Gastrocnemius medialis (tissue), 4 donors: ENCODE measurements around the gene ABCA13. TPM values are rescaled to one million over a fixed set of nuclear protein-coding genes. Genes with fewer than 3 reads are reported as not detected.

ENCODE experiments used
- ATAC-seq, 2 donors: fragments of 150-250 bp; one replicate each; pipeline ENCODE4 v1.9.1; 2016
- DNase-seq, 2 donors: peaks; one replicate each; pipeline ENCODE4 v3.0.0-alpha.2; 2019
- H3K27ac ChIP-seq, 4 donors: fragments of 200-600 bp; sonication (generic); 1 replicate in 1 of 4; 2 replicates in 3 of 4; pipeline ENCODE4 v1.5.1; 2016 to 2018; ENCODE audit warnings: mild to moderate bottlenecking in 2 of 4, moderate library complexity in 1 of 4
- H3K27me3 ChIP-seq, 3 donors: fragments of 200-600 bp; sonication (generic) in 2 of 3; 1 replicate in 1 of 3; 2 replicates in 2 of 3; pipeline versions ENCODE4 v1.5.1 to v1.6.0; 2016 to 2019; ENCODE audit warnings: mild to moderate bottlenecking in 1 of 3, moderate library complexity in 1 of 3
- H3K36me3 ChIP-seq, 2 donors: fragments of 200-600 bp; sonication (generic) in 1 of 2; one replicate each; pipeline ENCODE4 v1.5.1; 2017 to 2018
- H3K4me1 ChIP-seq, 2 donors: fragments of 200-600 bp; sonication (generic) in 1 of 2; one replicate each; pipeline ENCODE4 v1.5.1; 2016 to 2017; ENCODE audit warnings: mild to moderate bottlenecking in 2 of 2
- H3K4me3 ChIP-seq, 4 donors: fragments of 200-600 bp; sonication (generic) in 3 of 4; 1 replicate in 1 of 4; 2 replicates in 3 of 4; pipeline ENCODE4 v1.5.1; 2016 to 2019; ENCODE audit warnings: mild to moderate bottlenecking in 2 of 4
- H3K9me3 ChIP-seq, 3 donors: fragments of 200-600 bp; sonication (generic) in 2 of 3; 1 replicate in 1 of 3; 2 replicates in 2 of 3; pipeline ENCODE4 v1.5.1; 2016 to 2019
- CTCF ChIP-seq, 5 experiments: fragments of 450-650 bp in 3 of 5; fragments of 200-600 bp in 2 of 5; sonication (generic) in 2 of 5; IDR thresholded peaks in 4 of 5; conservative IDR thresholded peaks in 1 of 5; 1 replicate in 4 of 5; 2 replicates in 1 of 5; pipeline ENCODE4 v1.5.1; 2016 to 2019; ENCODE audit warnings: antibody characterized with exemption in 5 of 5, mild to moderate bottlenecking in 3 of 5, moderate library complexity in 3 of 5
- POLR2A ChIP-seq, 2 donors: fragments of 450-650 bp; IDR thresholded peaks; one replicate each; pipeline ENCODE4 v1.6.1; 2017; ENCODE audit warnings: antibody characterized with exemption in 2 of 2, mild to moderate bottlenecking in 2 of 2, moderate library complexity in 2 of 2
- in situ Hi-C, 4 donors: fragments of 200-750 bp; cut with MboI; loops; one replicate each; pipeline versions ENCODE4 v1.15.0 to v1.8.0; 2017; ENCODE audit warnings: low sequenced_read_pairs in 4 of 4
- intact Hi-C: fragments of 100-400 bp; cut with DNase I; formaldehyde crosslinking; loops from one replicate; pipeline ENCODE4 v1.15.1; 2023; ENCODE audit warnings: low total_unique reads
- total RNA-seq, 4 donors: library from RNA; depleted of rRNA; stranded (reverse); fragments of >200 nt; gene quantifications; one replicate each; pipeline versions ENCODE4 v1.1.0 to v1.2.3, GENCODE V29; 2016

Gene ABCA13
- total RNA-seq, 4 donors from 2014 or later = 0.03 to 0.10 TPM; not detected in 2

DNA sequence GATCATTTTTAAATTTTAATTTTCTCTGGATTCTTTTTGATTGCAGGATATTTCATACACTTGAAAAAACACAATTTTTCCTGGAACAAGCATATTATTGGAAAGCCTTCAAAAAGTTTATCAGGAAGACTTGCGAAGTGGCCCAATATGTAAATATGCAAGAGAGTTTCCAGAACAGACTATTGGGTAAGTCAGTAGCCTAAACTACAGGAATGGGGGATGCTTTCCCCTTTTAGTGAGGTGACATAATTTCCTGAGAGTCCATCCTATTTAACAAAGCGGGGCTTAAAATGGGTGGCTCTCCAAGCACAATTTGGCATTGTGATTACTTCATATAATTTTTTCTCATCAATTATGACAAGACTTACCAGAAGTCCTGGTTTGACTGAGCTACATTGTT lies 77.9 kb downstream of the ABCA13 start:
- Histone ChIP-seq H3K9me3 (no peaks in the 10 kb centered on the region), H3K36me3 (no peaks in the 10 kb centered on the region), H3K27ac (no peak overlapping the region), H3K27me3 (no peaks in the 10 kb centered on the region), H3K4me1 (no peaks in the 10 kb centered on the region), H3K4me3 (no peak overlapping the region)
- ATAC-seq = no peak
- in situ Hi-C loops = no loop called here
- no peak for DNase-seq
- intact Hi-C loops = no loop called here
- TF ChIP-seq CTCF (IDR thresholded peaks at IDR 0.05 in 4 of 5, conservative IDR thresholded peaks at IDR 0.05 in 1 of 5) = no peak
- TF ChIP-seq POLR2A (IDR thresholded peaks at IDR 0.05) = no peak

- intact Hi-C loops (no loop called here), in situ Hi-C loops (no loop called here)
- TF ChIP-seq CTCF (IDR thresholded peaks at IDR 0.05 in 4 of 5, conservative IDR thresholded peaks at IDR 0.05 in 1 of 5) = no peak
- TF ChIP-seq POLR2A (IDR thresholded peaks at IDR 0.05) = no peak
- DNase-seq (no peak), ATAC-seq (no peak)
- H3K4me3 ChIP-seq = no peak overlapping the region
- no peak overlapping the region for H3K27ac ChIP-seq
- no peaks in the 10 kb centered on the region for H3K27me3 ChIP-seq
- H3K36me3 ChIP-seq = no peaks in the 10 kb centered on the region
- H3K9me3 ChIP-seq = no peaks in the 10 kb centered on the region
- H3K4me1 ChIP-seq = no peaks in the 10 kb centered on the region
Measured at GRCh38 chr7:48250441-48250951, 79.2 kb downstream of the ABCA13 start.

DNA sequence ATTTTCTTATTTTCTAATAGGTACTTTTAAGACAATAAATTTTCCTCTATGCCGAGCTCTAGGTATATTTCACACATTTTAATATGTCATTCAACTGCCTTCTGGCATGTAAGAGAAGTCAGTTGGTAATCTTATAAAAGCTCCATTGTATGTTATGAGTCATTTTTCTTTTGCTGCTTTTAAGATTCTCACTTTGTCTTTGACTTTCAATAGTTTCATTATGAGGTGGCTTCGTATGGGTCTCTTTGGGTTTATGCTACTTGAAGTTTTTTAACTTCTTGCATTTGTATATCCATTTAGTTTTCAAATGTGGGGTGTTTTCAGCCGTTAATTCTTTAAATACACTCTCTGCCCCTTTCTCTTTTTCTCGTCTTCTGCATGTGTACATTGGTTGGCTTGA lies 80.5 kb downstream of the ABCA13 start:
- H3K9me3 ChIP-seq = no peaks in the 10 kb centered on the region
- intact Hi-C loops = no loop called here
- DNase-seq (no peak), ATAC-seq (no peak)
- no peaks in the 10 kb centered on the region for H3K36me3 ChIP-seq
- H3K4me3 ChIP-seq = no peak overlapping the region
- no peaks in the 10 kb centered on the region for H3K27me3 ChIP-seq
- no peak overlapping the region for H3K27ac ChIP-seq
- in situ Hi-C loops = no loop called here
- no peaks in the 10 kb centered on the region for H3K4me1 ChIP-seq
- TF ChIP-seq CTCF (IDR thresholded peaks at IDR 0.05 in 4 of 5, conservative IDR thresholded peaks at IDR 0.05 in 1 of 5) (no peak), POLR2A (IDR thresholded peaks at IDR 0.05) (no peak)

- Histone ChIP-seq H3K4me1 (no peaks in the 10 kb centered on the region), H3K27ac (no peak overlapping the region), H3K27me3 (no peaks in the 10 kb centered on the region), H3K36me3 (no peaks in the 10 kb centered on the region), H3K9me3 (no peaks in the 10 kb centered on the region), H3K4me3 (no peak overlapping the region)
- in situ Hi-C loops (no loop called here), intact Hi-C loops (no loop called here)
- ATAC-seq = no peak
- DNase-seq = no peak
- TF ChIP-seq POLR2A (IDR thresholded peaks at IDR 0.05) (no peak), CTCF (IDR thresholded peaks at IDR 0.05 in 4 of 5, conservative IDR thresholded peaks at IDR 0.05 in 1 of 5) (no peak)
Measured at GRCh38 chr7:48252995-48253394, 81.7 kb downstream of the ABCA13 start.

DNA sequence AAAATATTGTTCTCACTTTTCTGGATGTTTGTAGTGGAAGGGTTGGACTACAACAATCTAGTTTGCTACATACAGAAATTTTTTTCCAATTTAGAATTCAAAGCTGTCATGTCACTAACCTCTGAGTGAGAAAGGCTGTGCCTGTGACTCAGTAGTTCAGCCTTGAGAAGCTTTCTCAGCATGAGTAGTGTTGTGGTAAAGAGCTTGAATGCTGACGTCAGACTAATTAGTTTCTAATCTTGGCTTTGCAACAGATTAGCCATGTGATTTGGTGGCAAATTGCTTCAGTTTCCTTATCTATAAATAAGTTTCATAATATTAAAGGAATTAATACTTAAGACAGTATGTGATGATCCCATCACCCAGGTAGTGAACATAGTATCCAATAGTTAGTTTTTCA lies 83.8 kb downstream of the ABCA13 start:
- Histone ChIP-seq H3K27me3 (no peaks in the 10 kb centered on the region), H3K27ac (no peak overlapping the region), H3K9me3 (no peaks in the 10 kb centered on the region), H3K4me1 (no peaks in the 10 kb centered on the region), H3K36me3 (no peaks in the 10 kb centered on the region), H3K4me3 (no peak overlapping the region)
- intact Hi-C loops = no loop called here
- DNase-seq (no peak), ATAC-seq (no peak)
- in situ Hi-C loops = no loop called here
- TF ChIP-seq POLR2A (IDR thresholded peaks at IDR 0.05) (no peak), CTCF (IDR thresholded peaks at IDR 0.05 in 4 of 5, conservative IDR thresholded peaks at IDR 0.05 in 1 of 5) (no peak)
